CD4-positive, alpha-beta T cell (primary cell): ENCODE data around the gene SP3. TPM values are rescaled to one million over a fixed set of nuclear protein-coding genes. Genes with fewer than 3 reads are reported as not detected.
A peak's percentile ranks its signal among the peaks of the same experiment; 100 is the strongest.

ENCODE experiments used
- ATAC-seq: fragments of 200-7000 bp; cut with Tn5 transposase; one replicate; pipeline ENCODE4 v1.10.0; 2022; ENCODE audit warnings: mild to moderate bottlenecking; ENCODE audit not compliant: poor library complexity
- CTCF ChIA-PET: fragments of 350-600 bp; sonication (Branson Sonifier 250); formaldehyde crosslinking; loops from one replicate; lab custom pipeline; 2021; ENCODE audit warnings: antibody characterized with exemption, inconsistent platforms; lab: Charles Lee
- POLR2A ChIA-PET: fragments of 350-600 bp; sonication (Branson Sonifier 250); formaldehyde crosslinking; loops from one replicate; lab custom pipeline; 2021; ENCODE audit warnings: antibody characterized with exemption, inconsistent platforms; lab: Charles Lee
- DNase-seq, 14 experiments: peaks; one replicate each; pipeline ENCODE4 v3.0.0-alpha.2; 2013 to 2020; ENCODE audit warnings: mixed read lengths in 2 of 14
- H3K27ac ChIP-seq, 2 donors: one replicate each; pipeline versions ENCODE4 v1.5.1 to v1.7.0; 2013; ENCODE audit warnings: low read length in 2 of 2, low read depth in 1 of 2, mild to moderate bottlenecking in 1 of 2
- H3K27me3 ChIP-seq, 2 experiments: 1 replicate in 1 of 2; 2 replicates in 1 of 2; pipeline versions ENCODE4 v1.6.1 to v1.7.0; 2013; ENCODE audit warnings: low read length in 2 of 2, control low read depth in 1 of 2, mild to moderate bottlenecking in 1 of 2, moderate library complexity in 1 of 2; ENCODE audit not compliant: insufficient read depth in 2 of 2, control insufficient read depth in 1 of 2
- H3K36me3 ChIP-seq: one replicate; pipeline ENCODE4 v1.6.1; 2013; ENCODE audit warnings: low read length, control low read depth; ENCODE audit not compliant: insufficient read depth
- H3K4me1 ChIP-seq: one replicate; pipeline ENCODE4 v1.6.1; 2013; ENCODE audit warnings: low read length, control low read depth; ENCODE audit not compliant: insufficient read depth
- H3K4me3 ChIP-seq: one replicate; pipeline ENCODE4 v1.5.1; 2013; ENCODE audit warnings: mild to moderate bottlenecking, low read length, moderate library complexity
- H3K9me3 ChIP-seq, 2 experiments: 1 replicate in 1 of 2; 2 replicates in 1 of 2; pipeline versions ENCODE4 v1.6.1 to v1.7.0; 2013; ENCODE audit warnings: low read length in 2 of 2, mild to moderate bottlenecking in 2 of 2, control low read depth in 1 of 2, moderate library complexity in 1 of 2; ENCODE audit not compliant: control insufficient read depth in 1 of 2, insufficient read depth in 1 of 2
- H3K27ac Mint-ChIP-seq: one replicate; pipeline ENCODE4 v1.8.0; 2020; ENCODE audit warnings: mixed read lengths
- H3K27me3 Mint-ChIP-seq: one replicate; pipeline ENCODE4 v1.8.0; 2021; ENCODE audit warnings: mixed read lengths
- H3K36me3 Mint-ChIP-seq: one replicate; pipeline ENCODE4 v1.8.0; 2021; ENCODE audit warnings: low read depth, mixed read lengths
- H3K4me1 Mint-ChIP-seq: one replicate; pipeline ENCODE4 v1.8.0; 2021; ENCODE audit warnings: low read depth, mixed read lengths
- H3K4me3 Mint-ChIP-seq: one replicate; pipeline ENCODE4 v1.8.0; 2020; ENCODE audit warnings: mild to moderate bottlenecking, mixed read lengths
- H3K9me3 Mint-ChIP-seq: one replicate; pipeline ENCODE4 v1.8.0; 2020; ENCODE audit warnings: mixed read lengths
- intact Hi-C, 2 experiments: fragments of 100-400 bp; cut with DNase I in 1 of 2; cut with micrococcal nuclease in 1 of 2; formaldehyde crosslinking; loops; one replicate each; pipeline versions ENCODE4 v1.15.1 to v1.9.0; 2023 to 2025; cut with DNase I, micrococcal nuclease
- total RNA-seq, 174 experiments: library from RNA in 2 of 174; stranded (reverse) in 2 of 174; gene quantifications; one replicate each; pipeline ENCODE4 v1.2.3 and lab custom pipeline; 2021 to 2026
- TF ChIP-seq, protein P1 (sequence below): fragments of 200-600 bp; IDR thresholded peaks from one replicate; pipeline ENCODE4 v1.8.0; 2022; ENCODE audit warnings: antibody characterized with exemption, mild to moderate bottlenecking

Gene SP3
- total RNA-seq, 2 experiments from 2014 or later: 159 to 166 TPM

DNA sequence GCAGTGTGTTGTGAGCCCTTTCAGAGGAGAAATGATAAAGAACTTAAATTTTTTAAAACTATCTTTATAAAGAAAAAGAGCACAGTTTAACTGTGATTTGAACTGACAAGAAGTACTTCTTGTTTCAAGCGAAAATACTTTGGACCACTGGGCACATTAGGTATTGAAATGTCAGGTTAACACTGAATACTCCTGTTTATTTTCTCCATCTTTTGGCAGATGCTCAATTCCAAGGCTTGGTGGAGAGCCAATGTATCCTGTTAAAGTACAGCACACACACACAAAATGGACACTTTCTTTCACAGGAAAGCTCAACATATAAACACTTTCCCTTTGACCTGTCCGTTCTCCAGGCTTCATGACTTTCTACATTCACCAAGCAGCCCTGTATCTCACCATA is 32.6 kb upstream of the SP3 start:
- ATAC-seq (no peak), DNase-seq (no peak)
- CTCF ChIA-PET: no interaction called here
- no peaks in the 10 kb centered on the region for H3K4me1 ChIP-seq
- Mint-ChIP-seq H3K4me3 (no peak overlapping the region), H3K27ac (no peak overlapping the region), H3K36me3 (no peaks in the 10 kb centered on the region), H3K4me1 (no peaks in the 10 kb centered on the region), H3K27me3 (no peaks in the 10 kb centered on the region), H3K9me3 (no peaks in the 10 kb centered on the region)
- no peaks in the 10 kb centered on the region for H3K9me3 ChIP-seq
- no peak overlapping the region for H3K4me3 ChIP-seq
- H3K27me3 ChIP-seq: no peaks in the 10 kb centered on the region
- TF ChIP-seq, protein P1, sequence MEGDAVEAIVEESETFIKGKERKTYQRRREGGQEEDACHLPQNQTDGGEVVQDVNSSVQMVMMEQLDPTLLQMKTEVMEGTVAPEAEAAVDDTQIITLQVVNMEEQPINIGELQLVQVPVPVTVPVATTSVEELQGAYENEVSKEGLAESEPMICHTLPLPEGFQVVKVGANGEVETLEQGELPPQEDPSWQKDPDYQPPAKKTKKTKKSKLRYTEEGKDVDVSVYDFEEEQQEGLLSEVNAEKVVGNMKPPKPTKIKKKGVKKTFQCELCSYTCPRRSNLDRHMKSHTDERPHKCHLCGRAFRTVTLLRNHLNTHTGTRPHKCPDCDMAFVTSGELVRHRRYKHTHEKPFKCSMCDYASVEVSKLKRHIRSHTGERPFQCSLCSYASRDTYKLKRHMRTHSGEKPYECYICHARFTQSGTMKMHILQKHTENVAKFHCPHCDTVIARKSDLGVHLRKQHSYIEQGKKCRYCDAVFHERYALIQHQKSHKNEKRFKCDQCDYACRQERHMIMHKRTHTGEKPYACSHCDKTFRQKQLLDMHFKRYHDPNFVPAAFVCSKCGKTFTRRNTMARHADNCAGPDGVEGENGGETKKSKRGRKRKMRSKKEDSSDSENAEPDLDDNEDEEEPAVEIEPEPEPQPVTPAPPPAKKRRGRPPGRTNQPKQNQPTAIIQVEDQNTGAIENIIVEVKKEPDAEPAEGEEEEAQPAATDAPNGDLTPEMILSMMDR: no peak
- intact Hi-C loops: no loop called here
- H3K36me3 ChIP-seq: no peaks in the 10 kb centered on the region
- no peak overlapping the region for H3K27ac ChIP-seq
- POLR2A ChIA-PET: no interaction called here

DNA sequence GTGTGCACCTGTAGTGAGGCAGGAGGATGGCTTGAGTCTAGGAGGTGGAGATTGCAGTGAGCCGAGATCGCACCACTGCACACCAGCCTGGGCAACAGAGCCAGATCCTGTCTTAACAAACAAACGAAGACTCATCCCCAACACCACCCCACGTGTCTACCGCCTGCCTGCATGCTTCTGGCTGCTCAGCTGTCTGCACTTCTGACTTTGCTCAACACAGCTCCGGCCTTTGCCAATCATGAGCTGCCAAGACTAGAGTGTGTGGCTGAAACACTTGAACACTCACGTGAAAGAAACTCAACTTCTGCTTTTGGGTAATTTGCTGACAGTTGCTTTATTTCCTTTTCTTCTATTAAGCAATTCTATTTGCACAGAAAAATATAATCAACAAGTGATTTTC is 32.1 kb upstream of the SP3 start:
- peak in 3 of 14 experiments; percentile 34 to 74 (median 63) for DNase-seq
- Mint-ChIP-seq H3K4me3 (no peak overlapping the region), H3K4me1 (no peaks in the 10 kb centered on the region), H3K36me3 (no peaks in the 10 kb centered on the region), H3K27me3 (no peaks in the 10 kb centered on the region), H3K9me3 (no peaks in the 10 kb centered on the region), H3K27ac (no peak overlapping the region)
- ATAC-seq: peak; percentile 29
- no peak overlapping the region for H3K4me3 ChIP-seq
- ChIA-PET POLR2A (no interaction called here), CTCF (interaction anchor here (1.1 kb wide), 1 partner anchor 11 kb away, joined by 4 read pairs; no protein-coding TSS in a partner anchor)
- peaks cover 0 to 3% of the 10 kb centered on the region in 2 experiments for H3K27me3 ChIP-seq
- H3K36me3 ChIP-seq: no peaks in the 10 kb centered on the region
- no peaks in the 10 kb centered on the region for H3K9me3 ChIP-seq
- TF ChIP-seq, protein P1: no peak
- H3K27ac ChIP-seq: no peak overlapping the region
- H3K4me1 ChIP-seq: no peaks in the 10 kb centered on the region
- intact Hi-C loops: no loop called here

DNA sequence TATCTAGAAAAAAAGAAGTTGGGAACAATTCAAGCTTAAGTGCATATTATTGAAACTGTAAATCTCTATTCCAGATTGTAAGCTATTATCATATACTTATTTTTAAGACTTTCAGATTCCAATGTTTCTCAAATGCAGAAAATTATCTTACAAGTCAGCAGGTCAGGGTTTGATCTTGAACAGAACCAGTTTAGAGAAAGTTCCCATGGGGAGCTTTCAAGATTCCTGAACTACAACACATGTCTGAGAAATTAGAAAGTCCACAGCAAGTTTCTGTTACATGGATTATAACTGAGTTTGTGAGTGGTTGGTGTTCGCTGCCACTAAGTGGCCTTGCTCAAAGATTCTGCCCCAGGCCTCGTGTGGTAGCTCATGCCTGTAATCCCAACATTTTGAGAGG is 31.6 kb upstream of the SP3 start:
- Mint-ChIP-seq H3K4me1 (no peaks in the 10 kb centered on the region), H3K27me3 (no peaks in the 10 kb centered on the region), H3K36me3 (no peaks in the 10 kb centered on the region), H3K27ac (no peak overlapping the region), H3K9me3 (no peaks in the 10 kb centered on the region), H3K4me3 (no peak overlapping the region)
- H3K4me1 ChIP-seq: no peaks in the 10 kb centered on the region
- intact Hi-C loops: no loop called here
- ChIA-PET CTCF (interaction anchor here (1.1 kb wide), 1 partner anchor 11 kb away, joined by 4 read pairs; no protein-coding TSS in a partner anchor), POLR2A (interaction anchor here (1.3 kb wide), 1 partner anchor 31 kb away, joined by 4 read pairs; no protein-coding TSS in a partner anchor)
- ATAC-seq (no peak), DNase-seq (no peak)
- H3K27ac ChIP-seq: no peak overlapping the region
- H3K36me3 ChIP-seq: no peaks in the 10 kb centered on the region
- H3K4me3 ChIP-seq: no peak overlapping the region
- peaks cover 0 to 7% of the 10 kb centered on the region in 2 experiments for H3K27me3 ChIP-seq
- H3K9me3 ChIP-seq: no peaks in the 10 kb centered on the region
- TF ChIP-seq, protein P1: no peak
